Activated CD8-positive, alpha-beta memory T cell treated with anti-CD3 and anti-CD28 coated beads, Interleukin-2, amount 50 U/mL, for 4 hours (primary cell): ENCODE data around the gene KCTD5.

Source experiments
- DNase-seq: peaks from one replicate; pipeline ENCODE4 v3.0.0-alpha.2; 2020

Gene KCTD5

DNA sequence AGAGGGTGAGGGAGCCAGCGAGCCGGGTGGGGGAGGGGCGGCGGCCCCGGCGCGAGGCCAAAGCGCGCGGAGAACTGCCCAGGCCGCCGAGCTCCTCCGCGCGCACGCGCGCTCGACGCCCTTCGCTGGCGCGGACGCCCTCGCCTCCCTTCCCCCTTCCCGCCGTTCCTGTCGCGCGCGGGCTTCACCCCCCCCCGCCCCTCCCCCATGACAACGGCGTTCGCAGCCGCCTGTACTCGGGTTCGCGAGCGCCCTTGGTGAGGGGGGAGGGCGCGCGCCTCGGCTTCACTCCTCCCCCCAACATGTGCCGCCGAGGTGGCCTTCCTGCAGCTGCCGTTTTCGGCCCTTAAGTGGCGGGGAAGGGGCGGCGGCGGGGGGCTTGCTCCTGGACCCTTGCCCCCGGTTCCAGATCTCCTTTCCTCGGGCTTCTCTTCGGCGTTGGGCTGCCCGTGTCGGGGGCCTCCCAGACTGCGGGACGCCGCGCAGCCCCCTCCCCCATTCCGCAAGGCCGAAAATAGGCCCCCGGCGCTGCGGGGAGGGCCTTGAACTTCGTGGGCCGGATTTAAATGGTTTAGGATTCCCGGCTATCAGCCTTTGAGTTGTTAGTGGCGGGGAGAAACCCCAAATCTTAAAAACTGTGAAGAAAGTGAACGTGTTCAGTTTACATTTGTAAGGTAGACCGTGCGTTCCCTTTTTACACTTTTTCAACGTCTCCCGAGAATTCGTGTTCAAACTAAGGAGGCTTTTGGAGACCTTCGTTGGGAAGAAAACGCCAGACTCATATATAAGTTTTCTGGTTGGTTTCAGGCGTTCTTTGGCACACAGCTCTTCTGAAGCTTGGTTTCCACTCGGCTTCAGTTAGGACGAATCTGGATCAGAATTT lies 70.8 kb downstream of the KCTD5 start:
- no peak for DNase-seq

DNA sequence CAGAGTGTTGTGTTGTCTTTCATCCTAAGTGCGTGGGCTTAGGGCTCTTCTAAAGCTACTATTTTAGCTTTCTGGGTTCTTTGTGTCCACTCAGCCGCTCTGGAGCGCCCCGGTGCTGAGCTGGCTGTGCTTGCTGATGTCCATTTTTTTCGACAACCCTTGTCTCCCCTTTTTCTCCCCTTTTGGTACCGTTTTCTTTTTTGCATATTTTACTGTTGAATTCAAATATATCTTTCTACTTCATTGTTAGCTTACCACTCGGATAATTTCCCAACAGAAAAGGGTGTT lies 71.4 kb downstream of the KCTD5 start:
- DNase-seq, result no peak

- no peak for DNase-seq
These were observed 72.8 kb downstream of the KCTD5 start for GRCh38 chr16:2755158-2755557.

DNA sequence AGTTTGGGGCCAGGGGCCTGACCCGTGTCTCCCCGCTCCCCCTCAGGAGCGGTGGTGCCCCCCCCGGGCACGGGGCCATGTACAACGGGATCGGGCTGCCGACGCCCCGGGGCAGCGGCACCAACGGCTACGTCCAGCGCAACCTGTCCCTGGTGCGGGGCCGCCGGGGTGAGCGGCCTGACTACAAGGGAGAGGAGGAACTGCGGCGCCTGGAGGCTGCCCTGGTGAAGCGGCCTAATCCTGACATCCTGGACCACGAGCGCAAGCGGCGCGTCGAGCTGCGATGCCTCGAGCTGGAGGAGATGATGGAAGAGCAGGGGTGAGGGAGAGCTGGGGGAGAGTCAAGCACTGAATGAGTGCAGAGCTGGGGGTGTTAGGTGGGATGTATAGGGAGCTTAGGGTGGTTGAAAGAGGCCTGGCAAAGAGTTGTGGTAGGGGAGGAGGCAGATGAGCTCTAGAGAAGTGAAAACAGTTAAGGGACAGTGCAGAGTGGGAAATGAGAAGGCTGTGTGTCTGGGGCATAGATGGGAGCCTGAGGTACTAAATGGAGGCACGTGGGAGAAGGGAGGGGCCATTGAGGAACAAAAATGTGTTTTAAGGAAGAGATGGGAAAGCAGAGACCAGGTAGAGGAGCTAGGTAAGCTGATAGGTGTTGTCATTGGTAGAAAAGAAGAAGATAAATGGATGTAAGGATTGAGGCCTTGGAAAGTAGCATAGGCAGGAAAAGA lies 74.1 kb downstream of the KCTD5 start:
- DNase-seq, result no peak

GRCh38 chr16:2757344-2757743 lies 75.0 kb downstream of the KCTD5 start:
- no peak for DNase-seq
